Effector CD4-positive, alpha-beta T cell (primary cell): Measurements from ENCODE around the gene PRKAG1.

ENCODE experiments used
- DNase-seq: peaks from one replicate; pipeline ENCODE4 v3.0.0-alpha.2; 2020

The PRKAG1 gene

GRCh38 chr12:49030714-49031572 is 12.4 kb upstream of the PRKAG1 start:
- no peak for DNase-seq

- no peak for DNase-seq
These were observed 11.5 kb upstream of the PRKAG1 start for GRCh38 chr12:49030119-49030518.

- no peak for DNase-seq
These were observed 10.2 kb upstream of the PRKAG1 start for GRCh38 chr12:49028666-49029275.

DNA sequence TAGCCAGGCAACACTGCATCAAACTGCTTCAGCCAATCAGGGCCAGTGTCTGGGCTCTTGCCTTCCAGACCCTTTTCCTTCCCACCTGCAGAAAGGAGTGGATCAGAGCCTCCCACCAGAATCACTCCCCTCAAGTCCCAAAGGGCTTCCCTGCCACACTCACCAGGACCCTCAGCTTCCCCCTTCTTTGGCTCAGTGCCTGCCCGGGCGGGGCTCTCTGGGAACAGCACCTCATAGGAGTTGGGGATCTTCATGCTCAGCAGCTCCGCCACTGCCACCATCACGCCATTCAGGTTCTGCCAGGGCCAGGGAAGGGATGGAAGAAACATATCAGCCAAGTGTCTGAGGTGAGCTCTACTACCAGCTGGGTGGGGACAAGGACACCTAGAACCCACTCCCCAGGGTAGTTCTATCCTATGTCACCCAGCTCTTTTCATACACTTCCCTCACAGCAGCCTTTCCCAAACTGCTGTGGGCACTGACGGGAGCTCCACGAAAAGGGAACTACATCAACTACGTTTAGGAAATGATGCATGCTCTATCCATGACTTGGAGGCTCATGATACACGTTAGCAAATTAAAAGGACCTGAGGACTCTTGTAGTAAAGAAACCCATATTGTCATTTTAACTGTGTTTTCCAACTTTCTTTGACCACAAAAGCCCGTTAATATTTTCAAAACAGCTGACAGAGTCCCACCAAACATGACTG is 9.4 kb upstream of the PRKAG1 start:
- no peak for DNase-seq

DNA sequence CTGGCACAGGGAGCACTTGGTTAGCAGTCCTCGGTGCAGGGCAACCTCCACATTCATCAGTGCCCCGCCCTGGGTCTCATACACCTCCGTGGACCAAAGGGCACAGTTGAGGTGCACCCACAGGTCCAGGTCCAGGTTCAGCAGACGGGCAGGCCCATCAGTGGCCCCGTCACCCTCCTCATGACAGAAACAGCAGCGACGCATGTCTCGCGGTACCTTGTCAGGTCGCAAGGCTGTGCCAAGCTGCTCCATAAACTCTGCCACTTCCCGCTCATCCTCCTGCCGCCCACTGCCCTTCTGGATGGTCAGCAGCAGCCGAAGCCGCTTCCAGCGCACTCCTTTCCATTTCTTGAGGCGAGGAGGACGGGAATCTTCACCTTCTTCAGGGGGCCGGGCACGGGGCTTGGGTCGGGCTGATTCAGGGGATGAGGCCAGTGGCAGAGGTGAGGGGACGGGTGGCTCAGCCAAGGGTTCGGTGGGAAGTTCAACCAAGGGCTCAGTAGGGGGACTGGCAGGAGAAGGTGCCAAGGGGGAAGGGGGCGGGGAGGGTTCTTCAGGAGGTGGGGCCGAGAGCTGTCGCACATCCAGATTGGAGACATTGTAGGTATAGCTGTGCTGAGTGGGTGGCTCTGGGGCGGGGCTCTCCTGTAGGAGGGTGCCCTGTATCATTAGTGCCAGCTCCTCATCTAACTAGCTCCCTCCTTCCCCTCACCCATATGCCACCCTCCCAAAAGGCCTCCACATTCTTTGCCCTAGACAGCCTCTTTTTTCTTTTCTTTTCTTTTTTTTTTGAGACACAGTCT is 8.3 kb upstream of the PRKAG1 start:
- DNase-seq = no peak

- DNase-seq = no peak
These were observed 7.5 kb upstream of the PRKAG1 start for GRCh38 chr12:49026101-49026500.

DNA sequence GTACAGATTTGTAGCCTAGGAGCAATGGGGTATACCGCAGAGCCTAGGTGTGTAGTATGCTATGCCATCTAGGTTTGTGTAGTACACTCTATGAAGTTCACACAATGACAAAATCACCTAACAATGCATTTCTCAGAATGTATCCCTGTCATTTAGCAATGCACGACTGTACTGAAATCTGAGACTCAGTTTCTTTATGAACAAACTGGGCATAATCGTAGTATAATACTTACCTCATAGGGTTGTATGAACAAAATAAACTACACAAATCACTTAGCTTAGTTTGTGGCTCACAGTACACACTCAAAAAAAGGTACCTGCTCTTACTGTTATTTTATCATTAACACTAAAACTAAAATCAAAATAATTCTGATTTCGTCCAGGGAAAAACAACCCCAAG is 6.9 kb upstream of the PRKAG1 start:
- DNase-seq = no peak

DNA sequence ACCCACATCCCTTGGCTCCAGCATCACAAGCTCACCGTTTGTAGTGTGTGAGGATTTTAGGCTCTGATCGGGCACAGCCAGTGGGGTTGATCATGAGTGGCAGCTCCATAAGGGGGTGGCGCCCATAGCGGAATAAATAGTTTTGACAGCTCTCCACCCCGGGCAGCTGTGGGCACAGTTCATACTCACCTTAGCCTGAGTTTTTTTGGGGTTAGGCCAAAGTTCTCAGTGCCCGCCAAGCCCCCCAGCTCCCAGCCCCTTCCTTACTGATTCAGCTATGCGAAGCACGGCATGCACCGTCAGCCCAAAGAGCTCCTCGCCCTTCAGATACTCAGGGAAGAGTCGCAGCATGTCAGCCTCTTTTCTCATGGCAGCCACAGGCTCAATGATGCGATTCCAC is 6.0 kb upstream of the PRKAG1 start:
- no peak for DNase-seq

GRCh38 chr12:49023812-49024211 is 5.2 kb upstream of the PRKAG1 start:
- DNase-seq = no peak

DNA sequence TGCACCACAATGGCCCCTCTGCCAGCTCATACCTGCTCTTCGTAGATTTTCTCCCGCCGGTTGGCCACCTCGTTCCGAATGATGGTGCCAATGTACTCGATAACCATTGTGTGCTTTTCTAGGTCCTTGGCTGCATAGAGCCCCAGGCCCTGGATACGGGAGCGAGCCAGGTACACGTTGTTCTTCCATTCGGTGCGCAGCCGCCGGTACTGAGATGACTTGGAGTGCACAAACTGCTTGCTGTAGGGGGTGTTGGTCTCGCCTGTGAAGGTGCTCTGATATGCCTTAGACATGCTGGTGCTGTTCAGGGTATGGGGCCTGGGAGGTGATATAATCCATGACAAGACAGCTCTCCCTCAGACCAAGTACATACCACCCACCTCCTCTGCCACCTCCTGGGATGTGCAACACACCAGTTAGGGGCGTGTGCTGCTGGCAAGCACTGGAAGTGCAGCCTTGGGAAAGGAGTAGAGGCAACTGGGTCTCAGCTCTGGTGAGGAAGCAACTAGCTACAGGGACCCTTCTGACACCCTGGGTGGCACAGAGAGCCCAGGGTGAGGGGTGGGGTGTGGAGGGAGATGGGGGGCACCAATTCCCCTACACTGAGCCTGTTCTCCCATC is 4.1 kb upstream of the PRKAG1 start:
- no peak for DNase-seq

GRCh38 chr12:49021292-49021915 is 2.8 kb upstream of the PRKAG1 start:
- no peak for DNase-seq

DNA sequence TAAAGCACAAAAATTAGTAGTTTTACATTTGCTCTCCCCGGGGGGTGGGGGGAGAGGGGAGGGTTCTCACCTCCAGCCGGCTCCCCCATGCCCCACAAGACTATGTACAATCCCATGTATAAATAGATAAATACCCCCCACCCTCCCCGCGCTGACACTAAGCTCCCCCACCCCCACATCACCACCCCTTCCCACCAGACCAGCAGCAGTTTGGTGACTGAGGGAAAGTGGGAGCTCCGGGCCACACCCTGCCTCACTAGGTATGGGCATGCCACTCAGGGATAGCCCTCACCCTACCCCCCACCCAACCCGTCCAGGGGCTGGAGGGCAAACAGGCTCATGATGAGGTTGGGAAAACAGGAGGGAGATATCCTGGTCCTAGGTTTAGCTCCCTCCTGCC is 1.9 kb upstream of the PRKAG1 start:
- DNase-seq = no peak

- no peak for DNase-seq
These were observed 1.1 kb upstream of the PRKAG1 start for GRCh38 chr12:49019443-49020324.

DNA sequence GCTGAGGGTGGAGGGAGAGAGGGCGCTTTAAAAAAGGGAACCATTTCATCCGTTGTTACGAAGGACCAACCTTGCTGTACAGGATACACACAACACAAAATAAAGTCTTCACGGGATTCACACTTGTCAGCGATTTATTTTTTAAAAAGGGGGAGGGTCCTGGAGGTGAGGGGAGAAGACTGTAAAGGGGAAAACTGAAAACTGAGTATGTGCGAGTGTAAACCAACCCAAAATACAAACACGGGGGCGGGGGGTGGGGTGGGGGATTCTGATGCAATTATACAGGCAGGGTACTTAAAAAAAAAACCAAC is 499 bp upstream of the PRKAG1 start:
- no peak for DNase-seq

DNA sequence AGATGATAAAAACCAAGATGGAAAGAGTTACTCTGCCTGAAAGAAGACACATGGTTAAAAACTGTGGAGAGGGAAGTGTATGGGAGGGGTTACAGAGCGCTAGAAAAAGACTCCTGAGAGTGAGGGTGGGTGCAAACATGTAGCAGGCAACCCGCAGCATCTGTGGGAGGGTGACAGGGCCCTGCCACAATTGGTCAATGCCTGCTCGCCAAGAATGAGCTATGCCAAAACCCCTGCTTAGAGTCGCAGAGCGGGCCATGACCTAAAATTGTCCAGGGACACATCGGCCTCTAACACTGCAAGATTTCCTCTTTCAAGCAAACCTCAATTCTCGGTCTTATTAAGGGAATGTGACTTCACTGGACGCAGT is 700 bp downstream of the PRKAG1 start:
- no peak for DNase-seq

DNA sequence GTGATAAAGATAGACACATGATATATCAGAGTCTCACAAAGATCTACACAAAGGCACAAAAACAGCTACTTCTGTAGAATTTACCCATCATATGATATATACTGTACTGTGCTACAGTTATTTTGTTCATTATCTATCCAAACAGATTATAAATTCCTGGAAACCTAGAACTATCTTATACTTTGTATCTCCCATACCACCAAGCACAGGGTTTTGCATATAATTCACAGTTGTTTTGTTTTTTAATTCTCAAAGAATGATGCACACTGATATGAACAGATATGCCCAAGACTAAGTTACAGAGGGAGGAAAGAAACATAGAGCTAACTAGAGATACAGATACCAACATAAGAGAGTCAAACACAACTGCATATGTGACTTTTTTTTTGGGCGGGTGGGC is 3.4 kb downstream of the PRKAG1 start:
- DNase-seq = no peak

- no peak for DNase-seq
These were observed 4.0 kb downstream of the PRKAG1 start for GRCh38 chr12:49014547-49014946.

- no peak for DNase-seq
These were observed 5.1 kb downstream of the PRKAG1 start for GRCh38 chr12:49013428-49013827.

GRCh38 chr12:49012739-49013138 is 5.8 kb downstream of the PRKAG1 start:
- no peak for DNase-seq

GRCh38 chr12:49010092-49010668 is 8.4 kb downstream of the PRKAG1 start:
- no peak for DNase-seq

GRCh38 chr12:49008943-49009342 is 9.6 kb downstream of the PRKAG1 start:
- no peak for DNase-seq
